Activated gamma-delta T cell (primary cell): ENCODE data around the gene TRAF2.

Experiments used
- DNase-seq: peaks from one replicate; lab custom pipeline; 2025; lab: John Stamatoyannopoulos, UW

The TRAF2 gene

DNA sequence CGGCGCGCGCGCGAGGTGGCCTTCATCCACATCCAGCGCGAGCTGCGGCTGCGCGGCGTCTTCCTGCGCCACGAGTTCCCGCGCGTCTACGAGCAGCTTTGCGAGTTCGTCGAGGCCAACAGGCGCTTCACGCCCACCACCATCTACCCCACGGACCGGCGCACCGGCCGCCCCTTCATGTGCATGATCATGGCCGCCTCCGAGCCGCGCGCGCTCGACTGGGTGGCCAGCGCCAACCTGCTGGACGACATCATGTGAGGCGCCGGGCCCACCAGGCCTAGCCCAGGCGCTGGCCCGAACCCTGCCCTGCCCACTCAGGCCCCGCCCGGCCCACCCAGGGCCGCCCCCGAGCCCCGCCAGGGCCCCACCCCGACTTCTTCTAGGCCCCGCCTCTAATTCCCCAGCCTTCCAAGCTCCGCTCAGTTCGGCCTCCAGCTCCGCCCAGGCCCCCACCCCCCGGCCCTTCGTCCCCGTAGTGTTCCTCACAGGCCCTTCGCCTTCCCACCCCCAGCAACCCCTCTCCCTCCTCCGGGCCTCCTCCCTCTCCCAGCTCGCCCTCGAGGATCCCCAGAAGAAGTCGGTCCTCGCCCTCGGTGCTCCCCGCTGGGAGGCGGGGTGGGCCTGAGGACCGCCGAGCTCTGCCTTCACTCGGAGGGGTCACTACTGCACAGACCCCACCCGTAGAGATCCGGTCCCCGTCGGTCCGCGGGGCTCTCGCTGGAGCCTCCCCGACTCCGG, 39.1 kb upstream of the TRAF2 start:
- DNase-seq: no peak

DNA sequence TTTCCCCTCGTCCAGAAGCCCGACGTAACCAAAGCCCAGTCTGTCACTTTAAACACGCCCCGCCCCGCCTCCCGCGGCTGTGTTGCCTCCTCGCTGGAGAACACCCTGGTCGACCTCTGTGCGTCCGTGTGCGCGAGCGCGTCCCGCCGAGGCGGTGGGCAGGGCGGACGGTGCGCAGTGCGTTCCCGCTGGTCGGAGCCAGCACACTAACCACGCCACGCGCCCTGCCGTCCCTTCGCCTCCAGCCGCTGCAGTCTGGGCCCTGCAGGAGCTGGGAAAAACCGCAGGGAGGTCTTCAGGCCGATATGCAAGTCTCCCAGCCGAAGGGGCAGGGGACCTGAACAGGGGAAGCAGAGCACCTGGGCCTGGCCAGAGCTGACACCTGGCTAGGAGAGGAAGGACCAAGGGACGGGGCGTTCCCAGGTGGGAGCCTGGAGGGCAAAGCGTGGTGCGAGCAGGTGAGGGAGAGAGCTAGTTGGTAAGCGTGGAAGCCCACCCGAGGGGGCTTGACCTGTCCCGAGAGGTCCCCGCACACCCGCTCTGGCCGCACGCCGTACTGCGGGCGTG, 38.4 kb upstream of the TRAF2 start:
- peak; percentile 65 for DNase-seq

DNA sequence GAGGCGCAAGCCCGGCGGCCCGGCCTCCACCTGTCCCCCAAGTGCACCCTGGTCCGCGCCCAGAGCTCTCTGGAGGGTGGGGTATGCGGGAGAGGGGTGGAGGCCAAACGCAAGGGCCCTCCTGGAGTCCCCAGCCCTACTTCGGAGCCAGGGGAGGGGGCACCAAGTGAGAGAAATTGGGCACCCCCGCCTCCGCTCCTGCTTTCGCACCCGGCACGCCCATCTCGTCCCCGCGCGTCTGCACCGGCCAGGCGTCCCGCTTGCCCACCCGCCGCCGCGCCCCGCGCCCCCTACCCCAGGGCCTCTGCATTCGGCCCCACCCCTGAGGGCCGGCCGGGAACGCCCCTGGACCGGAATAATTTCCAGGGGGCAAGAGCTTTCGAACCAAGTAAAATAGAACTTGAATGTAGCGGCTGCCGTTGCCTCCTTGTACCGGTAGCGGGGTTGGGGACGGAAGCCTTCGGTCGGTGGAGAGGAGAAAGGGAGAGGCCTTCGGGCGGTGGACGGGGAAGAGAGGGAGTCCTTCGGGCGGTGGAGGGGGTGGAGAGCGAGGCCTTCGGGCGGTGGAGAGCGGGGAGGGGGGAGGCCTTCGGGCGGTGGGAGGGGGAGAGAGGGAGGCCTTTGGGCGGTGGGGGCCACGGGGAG, 37.8 kb upstream of the TRAF2 start:
- no peak for DNase-seq

DNA sequence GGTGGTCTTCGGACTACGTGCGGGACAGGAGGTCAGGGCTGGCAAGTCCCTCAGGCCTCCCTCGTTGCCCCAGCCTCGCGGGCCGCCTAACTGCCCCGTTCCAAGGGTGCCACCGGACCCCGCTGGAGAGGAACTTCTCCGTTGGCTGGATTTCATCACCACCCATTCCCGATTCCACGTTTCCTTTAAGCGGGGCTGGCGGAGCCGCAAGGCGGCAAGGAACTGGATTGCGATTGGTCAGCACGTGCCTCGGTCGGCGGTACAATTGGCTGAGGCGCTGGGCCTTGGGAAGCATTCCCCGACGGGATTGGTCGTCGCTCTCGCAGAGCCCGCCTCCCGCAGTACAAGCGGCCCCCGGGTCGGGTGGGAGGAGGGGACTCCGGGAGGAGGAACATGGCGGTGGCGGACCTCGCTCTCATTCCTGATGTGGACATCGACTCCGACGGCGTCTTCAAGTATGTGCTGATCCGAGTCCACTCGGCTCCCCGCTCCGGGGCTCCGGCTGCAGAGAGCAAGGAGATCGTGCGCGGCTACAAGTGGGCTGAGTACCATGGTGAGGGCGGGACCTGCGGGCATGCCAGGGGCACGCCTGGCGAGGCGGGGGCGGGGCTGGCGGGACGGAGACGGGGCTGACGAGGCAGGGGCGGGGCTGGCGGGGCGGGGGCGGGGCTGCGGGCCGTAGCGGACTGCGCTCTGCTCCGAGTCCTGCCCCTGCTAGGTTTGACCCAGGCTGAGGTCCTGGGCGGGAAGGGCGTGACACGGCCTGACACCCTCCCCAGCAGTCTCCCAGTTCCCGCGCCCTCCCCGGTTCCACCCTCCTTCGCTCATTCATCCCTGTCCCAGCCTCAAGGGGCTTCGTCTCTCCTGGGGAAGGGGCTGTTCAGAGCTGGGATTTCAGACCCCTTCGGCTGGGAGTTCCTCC, 37.0 kb upstream of the TRAF2 start, which contains the start of gene PHPT1:
PHPT1 (plus strand) TSS at position 372 of the 922 bp plus-strand sequence; CDS start at position 394, 22 bp downstream.
- peak; percentile 88 for DNase-seq

DNA sequence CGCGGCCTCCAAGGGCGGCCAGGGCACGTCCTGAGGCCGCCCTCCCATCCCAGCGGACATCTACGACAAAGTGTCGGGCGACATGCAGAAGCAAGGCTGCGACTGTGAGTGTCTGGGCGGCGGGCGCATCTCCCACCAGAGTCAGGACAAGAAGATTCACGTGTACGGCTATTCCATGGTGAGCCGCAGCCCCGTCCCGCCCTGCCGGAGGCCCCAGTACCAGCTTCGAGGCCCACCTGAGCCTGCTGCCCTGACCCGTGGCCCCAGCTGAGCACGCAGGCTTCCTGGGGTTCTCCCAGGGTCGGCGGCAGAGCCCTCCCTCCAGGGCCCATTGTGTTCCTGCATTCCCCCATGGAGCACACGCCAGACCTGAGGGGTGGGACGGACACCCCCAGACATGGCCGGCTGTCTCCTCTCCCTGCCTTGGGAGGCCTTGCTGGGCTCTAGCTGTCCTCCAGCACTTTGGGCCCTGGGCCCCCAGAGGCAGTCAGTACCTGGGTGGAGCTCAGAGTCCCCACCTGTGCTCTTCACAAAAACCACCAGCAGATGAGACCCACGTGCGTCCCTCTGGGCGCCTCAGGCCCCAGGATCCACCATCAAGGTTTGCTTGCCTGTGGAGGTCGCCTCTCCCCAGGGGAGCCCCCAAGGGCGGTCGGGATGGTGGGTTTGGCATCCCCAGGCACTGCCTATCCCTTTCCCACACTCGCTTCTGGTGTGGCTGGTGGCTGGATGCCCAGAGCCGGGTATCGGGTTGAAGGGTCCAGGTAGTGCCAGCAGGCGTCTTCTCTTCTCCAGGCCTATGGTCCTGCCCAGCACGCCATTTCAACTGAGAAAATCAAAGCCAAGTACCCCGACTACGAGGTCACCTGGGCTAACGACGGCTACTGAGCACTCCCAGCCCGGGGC, 36.1 kb upstream of the TRAF2 start:
- DNase-seq: no peak

DNA sequence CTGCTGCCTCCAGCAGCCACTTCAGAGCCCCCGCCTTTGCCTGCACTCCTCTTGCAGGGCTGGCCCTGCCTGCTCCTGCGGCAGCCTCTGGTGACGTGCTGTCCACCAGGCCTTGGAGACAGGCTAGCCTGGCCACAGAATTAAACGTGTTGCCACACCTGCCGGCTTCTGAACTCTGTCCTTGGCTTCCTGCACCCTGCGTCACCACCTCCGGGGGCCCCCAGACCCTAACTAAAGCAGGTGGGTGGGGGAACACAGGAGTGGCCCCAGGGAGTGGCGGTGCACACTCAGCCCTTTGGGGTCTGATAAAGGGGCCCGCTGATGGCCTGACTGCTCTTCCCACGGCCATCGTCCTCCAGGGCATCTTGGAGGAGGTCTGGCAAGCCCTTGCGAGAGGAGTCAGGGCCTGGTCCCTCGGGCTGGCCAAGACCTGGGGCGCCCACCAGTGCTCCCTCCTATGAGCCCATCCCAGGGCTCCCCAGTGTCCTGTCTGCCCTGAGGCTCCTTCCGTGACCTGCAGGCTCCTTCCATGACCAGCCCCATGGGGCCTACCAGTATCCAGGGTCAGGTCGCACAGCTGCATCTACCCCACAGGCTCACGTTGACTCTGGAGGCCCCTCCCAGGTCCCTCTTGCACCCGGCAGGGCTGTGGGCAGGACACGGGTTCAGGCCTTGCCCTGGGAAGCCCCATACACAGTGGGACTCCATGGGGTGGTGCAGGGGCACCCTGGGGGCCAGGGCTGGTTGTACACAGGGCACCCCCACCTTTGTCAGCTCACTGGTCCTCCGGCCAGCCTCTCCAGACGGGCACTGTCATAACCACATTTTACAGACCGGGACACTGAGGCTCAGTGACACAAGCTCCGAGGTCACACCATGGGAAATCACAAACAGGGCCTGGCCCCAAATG, 35.2 kb upstream of the TRAF2 start:
- DNase-seq: no peak

DNA sequence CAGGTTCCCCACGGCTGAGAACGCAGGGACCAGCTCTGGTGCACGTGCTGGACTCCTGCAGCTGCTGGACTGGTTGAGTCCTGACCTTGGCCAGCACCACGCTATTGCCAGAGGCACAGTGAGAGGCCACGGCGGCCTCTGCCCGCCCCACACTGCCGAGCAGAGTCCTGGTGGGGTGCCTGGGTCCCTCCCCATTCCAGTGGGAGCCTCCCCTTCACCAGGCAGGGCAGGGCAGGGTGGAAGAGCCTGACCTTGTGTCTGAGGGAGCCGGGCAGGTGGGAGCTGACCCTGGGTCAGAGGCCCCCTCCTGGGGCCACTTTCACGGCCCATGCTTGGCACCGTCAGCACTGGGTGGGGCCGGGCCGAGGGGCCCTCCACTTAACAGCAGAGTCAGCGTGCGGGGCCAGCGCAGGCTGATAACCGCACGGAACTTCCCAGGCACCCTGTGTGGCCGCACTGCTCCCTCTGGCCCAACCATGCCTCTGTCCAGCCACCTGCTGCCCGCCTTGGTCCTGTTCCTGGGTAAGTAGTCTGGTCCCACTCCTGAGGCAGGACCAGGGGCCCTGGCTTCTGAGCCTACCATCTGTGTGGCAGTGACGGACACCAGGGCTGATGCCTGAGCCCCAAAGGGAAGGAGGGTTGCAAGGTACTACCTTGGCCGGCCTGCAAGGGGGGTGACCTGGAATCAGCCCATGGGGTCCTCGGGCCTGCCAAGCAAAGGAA, 34.2 kb upstream of the TRAF2 start, which contains the start of gene MAMDC4:
MAMDC4 (plus strand) TSS at position 406 of the 723 bp plus-strand sequence; CDS start at position 477, 71 bp downstream.
- DNase-seq: no peak

DNA sequence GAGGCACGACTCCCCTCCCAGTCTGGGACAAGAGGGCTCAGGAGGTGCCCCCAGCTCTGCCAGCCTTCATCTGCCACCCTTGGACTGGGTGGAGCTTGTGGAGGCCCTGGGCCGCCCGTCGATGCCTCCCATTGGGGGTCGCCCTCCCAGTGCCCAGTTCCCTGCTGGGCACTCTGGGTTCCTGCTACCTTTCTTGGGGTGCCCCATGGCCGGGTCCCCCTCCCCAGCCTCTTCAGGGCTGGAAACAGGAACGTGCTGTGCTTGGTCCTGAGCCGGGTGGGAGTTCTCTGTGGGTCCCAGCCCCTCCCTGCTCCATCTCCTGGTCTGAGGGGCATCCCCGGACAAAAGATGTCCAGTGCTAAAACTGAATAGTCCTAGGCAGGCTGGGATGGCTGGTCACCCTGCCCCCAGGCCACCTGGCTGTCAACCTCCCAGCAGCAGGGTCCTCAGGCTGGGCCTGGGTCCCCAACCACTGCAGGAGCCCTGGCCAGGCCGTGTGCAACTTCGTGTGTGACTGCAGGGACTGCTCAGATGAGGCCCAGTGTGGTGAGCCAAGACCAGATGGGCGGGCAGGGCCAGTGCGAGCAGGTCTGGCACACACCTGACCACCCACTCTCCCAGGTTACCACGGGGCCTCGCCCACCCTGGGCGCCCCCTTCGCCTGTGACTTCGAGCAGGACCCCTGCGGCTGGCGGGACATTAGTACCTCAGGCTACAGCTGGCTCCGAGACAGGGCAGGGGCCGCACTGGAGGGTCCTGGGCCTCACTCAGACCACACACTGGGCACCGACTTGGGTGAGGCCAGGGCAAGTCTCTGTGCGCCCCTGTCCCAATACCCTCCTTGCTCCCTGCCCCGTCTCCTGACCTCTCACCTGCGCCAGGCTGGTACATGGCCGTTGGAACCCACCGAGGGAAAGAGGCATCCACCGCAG, 33.4 kb upstream of the TRAF2 start:
- DNase-seq: no peak

DNA sequence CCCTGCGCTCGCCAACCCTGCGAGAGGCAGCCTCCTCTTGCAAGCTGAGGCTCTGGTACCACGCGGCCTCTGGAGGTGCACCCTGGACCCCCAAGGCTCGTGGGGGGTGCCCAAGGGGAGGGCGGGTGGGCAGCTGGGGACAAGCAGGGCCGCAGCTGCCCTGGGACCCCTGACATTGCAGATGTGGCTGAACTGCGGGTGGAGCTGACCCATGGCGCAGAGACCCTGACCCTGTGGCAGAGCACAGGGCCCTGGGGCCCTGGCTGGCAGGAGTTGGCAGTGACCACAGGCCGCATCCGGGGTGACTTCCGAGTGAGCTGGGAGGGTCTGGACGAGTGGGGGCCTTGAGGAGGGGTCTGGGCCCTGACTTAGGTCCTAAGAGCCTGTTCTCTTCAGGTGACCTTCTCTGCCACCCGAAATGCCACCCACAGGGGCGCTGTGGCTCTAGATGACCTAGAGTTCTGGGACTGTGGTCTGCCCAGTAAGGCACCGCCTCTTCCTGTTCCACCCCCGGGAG, 32.7 kb upstream of the TRAF2 start:
- no peak for DNase-seq

DNA sequence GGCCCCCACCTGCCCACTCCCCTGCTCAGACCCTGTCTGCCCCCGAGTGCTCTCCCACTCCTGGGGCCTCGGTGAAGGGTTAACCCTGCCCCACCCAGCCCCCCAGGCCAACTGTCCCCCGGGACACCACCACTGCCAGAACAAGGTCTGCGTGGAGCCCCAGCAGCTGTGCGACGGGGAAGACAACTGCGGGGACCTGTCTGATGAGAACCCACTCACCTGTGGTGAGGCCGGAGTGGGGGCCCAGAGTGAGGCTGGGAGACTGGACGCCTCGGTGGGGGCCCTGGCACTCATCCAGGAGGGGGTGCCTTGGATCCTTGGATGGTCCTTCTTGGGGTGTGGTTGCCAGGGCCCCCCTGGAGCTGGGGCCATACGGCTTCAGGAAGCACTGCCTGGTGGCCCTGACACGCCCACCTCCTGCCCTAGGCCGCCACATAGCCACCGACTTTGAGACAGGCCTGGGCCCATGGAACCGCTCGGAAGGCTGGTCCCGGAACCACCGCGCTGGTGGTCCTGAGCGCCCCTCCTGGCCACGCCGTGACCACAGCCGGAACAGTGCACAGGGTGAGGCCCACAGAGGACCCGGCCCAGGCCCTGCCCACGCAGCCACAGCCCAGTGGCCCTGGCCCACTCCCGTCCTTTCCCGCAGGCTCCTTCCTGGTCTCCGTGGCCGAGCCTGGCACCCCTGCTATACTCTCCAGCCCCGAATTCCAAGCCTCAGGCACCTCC, 32.0 kb upstream of the TRAF2 start:
- DNase-seq: no peak

DNA sequence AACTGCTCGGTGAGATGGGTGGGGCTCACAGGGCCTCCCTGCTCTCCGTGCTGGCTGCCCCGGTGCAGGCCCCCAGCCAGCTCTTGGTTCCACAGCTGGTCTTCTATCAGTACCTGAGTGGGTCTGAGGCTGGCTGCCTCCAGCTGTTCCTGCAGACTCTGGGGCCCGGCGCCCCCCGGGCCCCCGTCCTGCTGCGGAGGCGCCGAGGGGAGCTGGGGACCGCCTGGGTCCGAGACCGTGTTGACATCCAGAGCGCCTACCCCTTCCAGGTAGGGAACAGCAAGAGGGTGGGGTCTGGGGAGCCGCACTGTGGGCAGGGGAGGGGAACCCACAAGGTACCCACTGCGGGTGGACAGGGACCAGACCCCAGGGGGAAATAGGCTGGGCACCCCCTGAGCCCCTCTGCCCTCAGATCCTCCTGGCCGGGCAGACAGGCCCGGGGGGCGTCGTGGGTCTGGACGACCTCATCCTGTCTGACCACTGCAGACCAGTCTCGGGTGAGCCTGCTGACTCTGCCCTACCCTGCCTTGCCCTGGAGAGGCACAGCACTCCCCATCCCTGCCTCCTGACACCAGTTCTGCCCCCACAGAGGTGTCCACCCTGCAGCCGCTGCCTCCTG, 31.4 kb upstream of the TRAF2 start:
- no peak for DNase-seq

DNA sequence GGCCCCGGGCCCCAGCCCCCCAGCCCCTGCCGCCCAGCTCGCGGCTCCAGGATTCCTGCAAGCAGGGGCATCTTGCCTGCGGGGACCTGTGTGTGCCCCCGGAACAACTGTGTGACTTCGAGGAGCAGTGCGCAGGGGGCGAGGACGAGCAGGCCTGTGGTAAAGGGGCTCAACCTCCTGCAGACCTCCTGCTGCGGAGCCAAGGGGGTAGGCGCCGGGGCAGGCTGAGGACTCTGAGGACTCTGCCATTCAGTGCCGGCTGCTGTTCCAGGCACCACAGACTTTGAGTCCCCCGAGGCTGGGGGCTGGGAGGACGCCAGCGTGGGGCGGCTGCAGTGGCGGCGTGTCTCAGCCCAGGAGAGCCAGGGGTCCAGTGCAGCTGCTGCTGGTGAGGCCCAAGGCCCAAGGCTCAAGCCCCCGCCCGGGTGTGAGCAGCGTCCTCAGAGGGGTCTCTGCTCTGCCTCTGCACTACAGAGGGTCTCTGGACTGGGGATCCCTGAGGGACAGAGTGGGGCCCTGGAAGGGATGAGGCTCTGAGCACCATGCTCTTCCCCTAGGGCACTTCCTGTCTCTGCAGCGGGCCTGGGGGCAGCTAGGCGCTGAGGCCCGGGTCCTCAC, 30.7 kb upstream of the TRAF2 start:
- no peak for DNase-seq

DNA sequence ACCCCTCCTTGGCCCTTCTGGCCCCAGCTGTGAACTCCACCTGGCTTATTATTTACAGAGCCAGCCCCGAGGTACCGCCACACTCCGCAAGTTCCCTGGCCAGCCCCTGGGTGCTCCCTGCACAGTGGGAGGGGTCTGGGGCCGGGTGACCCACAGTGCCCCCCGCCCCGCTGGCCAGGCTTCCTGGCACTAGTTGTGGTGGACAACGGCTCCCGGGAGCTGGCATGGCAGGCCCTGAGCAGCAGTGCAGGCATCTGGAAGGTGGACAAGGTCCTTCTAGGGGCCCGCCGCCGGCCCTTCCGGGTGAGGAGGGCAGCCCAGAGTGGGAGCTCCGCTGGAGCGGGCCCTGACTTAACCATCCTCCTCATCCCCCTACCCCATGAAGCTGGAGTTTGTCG, 30.2 kb upstream of the TRAF2 start:
- no peak for DNase-seq

DNA sequence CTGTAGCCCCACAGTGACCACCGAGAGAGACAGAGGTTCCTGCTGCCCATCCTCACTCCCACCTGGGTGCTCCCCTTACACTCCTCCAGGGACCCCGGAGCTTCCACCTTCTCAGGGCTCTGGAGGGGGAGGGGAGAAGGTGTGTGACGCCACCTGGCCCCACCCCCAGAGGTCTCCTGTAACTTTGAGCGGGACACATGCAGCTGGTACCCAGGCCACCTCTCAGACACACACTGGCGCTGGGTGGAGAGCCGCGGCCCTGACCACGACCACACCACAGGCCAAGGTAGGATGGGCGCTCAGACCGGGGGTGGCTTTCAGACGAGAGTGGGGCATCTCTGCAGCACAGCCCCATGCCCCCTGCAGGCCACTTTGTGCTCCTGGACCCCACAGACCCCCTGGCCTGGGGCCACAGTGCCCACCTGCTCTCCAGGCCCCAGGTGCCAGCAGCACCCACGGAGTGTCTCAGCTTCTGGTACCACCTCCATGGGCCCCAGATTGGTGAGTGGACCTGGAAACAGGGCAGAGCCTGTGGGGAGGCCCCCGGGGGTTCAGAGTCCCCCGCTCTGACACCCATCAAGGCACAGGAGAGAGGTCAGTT, 29.7 kb upstream of the TRAF2 start:
- no peak for DNase-seq

DNA sequence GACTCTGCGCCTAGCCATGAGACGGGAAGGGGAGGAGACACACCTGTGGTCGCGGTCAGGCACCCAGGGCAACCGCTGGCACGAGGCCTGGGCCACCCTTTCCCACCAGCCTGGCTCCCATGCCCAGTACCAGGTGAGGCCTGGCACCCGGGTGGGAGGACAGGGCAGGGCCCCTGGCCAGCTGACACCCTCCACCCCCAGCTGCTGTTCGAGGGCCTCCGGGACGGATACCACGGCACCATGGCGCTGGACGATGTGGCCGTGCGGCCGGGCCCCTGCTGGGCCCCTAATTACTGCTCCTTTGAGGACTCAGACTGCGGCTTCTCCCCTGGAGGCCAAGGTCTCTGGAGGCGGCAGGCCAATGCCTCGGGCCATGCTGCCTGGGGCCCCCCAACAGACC, 29.1 kb upstream of the TRAF2 start:
- no peak for DNase-seq
